PFSK-1 (cell line): ENCODE data around the gene CXCR4.

Source experiments
- FOXP2 ChIP-seq: optimal IDR thresholded peaks from 2 replicates; pipeline ENCODE3; 2011; ENCODE audit warnings: borderline replicate concordance, control low read depth, inconsistent platforms; ENCODE audit not compliant: insufficient read depth; ENCODE audit errors: extremely low read length, extremely low read depth
- POLR2AphosphoS5 ChIP-seq: IDR thresholded peaks from 2 replicates; pipeline ENCODE4 v1.6.1; 2012; ENCODE audit warnings: low read depth, mild to moderate bottlenecking, control low read depth, low read length, moderate library complexity
- SIN3A ChIP-seq: IDR thresholded peaks from 2 replicates; pipeline ENCODE4 v1.6.1; 2012; ENCODE audit warnings: mild to moderate bottlenecking, low read length, moderate library complexity, borderline replicate concordance; ENCODE audit not compliant: insufficient read depth
- TAF1 ChIP-seq: IDR thresholded peaks from 2 replicates; pipeline ENCODE4 v1.6.1; 2012; ENCODE audit warnings: low read length, control low read depth, borderline replicate concordance; ENCODE audit not compliant: insufficient read depth
- TF ChIP-seq, protein P1 (sequence below), 2 experiments: IDR thresholded peaks; 2 replicates each; pipeline versions ENCODE4 v1.6.1 to v1.8.0; 2011 to 2012; ENCODE audit warnings: low read depth in 2 of 2, low read length in 2 of 2, control low read depth in 1 of 2, inconsistent platforms in 1 of 2, mild to moderate bottlenecking in 1 of 2, moderate library complexity in 1 of 2; ENCODE audit not compliant: insufficient read depth in 1 of 2

DNA sequence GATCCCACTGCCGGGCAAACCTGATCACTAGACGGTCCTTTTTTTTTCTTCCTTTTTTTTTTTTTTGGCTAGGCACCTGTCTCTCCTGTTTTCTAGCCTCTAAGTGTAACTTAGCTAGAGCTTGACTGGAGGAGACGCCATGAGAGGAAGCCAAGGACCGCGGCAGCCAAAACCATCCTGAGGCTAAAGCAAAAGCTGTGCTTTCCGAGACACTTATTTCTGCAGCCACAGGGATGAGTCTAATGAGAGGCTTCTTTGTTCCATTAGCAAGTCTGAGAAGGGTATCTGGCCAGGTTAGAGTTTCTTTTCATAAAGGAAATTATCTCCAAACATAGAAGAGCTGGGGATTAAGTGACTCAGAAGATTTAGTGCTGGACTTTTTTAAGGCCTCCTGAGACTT, 7.3 kb upstream of the CXCR4 start:
- TF ChIP-seq, protein P1, sequence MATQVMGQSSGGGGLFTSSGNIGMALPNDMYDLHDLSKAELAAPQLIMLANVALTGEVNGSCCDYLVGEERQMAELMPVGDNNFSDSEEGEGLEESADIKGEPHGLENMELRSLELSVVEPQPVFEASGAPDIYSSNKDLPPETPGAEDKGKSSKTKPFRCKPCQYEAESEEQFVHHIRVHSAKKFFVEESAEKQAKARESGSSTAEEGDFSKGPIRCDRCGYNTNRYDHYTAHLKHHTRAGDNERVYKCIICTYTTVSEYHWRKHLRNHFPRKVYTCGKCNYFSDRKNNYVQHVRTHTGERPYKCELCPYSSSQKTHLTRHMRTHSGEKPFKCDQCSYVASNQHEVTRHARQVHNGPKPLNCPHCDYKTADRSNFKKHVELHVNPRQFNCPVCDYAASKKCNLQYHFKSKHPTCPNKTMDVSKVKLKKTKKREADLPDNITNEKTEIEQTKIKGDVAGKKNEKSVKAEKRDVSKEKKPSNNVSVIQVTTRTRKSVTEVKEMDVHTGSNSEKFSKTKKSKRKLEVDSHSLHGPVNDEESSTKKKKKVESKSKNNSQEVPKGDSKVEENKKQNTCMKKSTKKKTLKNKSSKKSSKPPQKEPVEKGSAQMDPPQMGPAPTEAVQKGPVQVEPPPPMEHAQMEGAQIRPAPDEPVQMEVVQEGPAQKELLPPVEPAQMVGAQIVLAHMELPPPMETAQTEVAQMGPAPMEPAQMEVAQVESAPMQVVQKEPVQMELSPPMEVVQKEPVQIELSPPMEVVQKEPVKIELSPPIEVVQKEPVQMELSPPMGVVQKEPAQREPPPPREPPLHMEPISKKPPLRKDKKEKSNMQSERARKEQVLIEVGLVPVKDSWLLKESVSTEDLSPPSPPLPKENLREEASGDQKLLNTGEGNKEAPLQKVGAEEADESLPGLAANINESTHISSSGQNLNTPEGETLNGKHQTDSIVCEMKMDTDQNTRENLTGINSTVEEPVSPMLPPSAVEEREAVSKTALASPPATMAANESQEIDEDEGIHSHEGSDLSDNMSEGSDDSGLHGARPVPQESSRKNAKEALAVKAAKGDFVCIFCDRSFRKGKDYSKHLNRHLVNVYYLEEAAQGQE (IDR thresholded peaks at IDR 0.05; ENCODE audit: insufficient read depth in 1 of 2, low read depth in 2 of 2, low read length in 2 of 2): no peak
- no peak for TF ChIP-seq TAF1
- no peak for TF ChIP-seq POLR2AphosphoS5
- no peak for TF ChIP-seq SIN3A
- no peak for TF ChIP-seq FOXP2
